Heart right ventricle (tissue), 16 donors: ENCODE results near the gene SRP14. TPM values are rescaled to one million over a fixed set of nuclear protein-coding genes. Genes with fewer than 3 reads are reported as not detected.

Experiments used
- ATAC-seq, 8 donors: fragments of 200-7000 bp; cut with Tn5 transposase; one replicate each; pipeline ENCODE4 v1.9.1; 2020; ENCODE audit warnings: mild to moderate bottlenecking in 8 of 8, moderate library complexity in 8 of 8, moderate number of reproducible peaks in 1 of 8
- DNase-seq, 2 donors: peaks; one replicate each; pipeline ENCODE4 v3.0.0-alpha.2; 2020
- H3K27ac ChIP-seq, 10 donors: fragments of 200-600 bp; sonication (generic) in 2 of 10; one replicate each; pipeline versions ENCODE4 v1.5.0 to v1.8.0; 2020 to 2022; ENCODE audit warnings: mild to moderate bottlenecking in 3 of 10
- H3K27me3 ChIP-seq, 7 donors: fragments of 200-600 bp; one replicate each; pipeline ENCODE4 v1.8.0; 2021 to 2022; ENCODE audit warnings: mild to moderate bottlenecking in 2 of 7
- H3K36me3 ChIP-seq, 9 donors: fragments of 200-600 bp; sonication (generic) in 1 of 9; one replicate each; pipeline versions ENCODE4 v1.5.0 to v1.8.0; 2020 to 2022; ENCODE audit warnings: mild to moderate bottlenecking in 2 of 9
- H3K4me1 ChIP-seq, 9 donors: fragments of 200-600 bp; sonication (generic) in 1 of 9; one replicate each; pipeline versions ENCODE4 v1.5.0 to v1.8.0; 2020 to 2022; ENCODE audit warnings: mild to moderate bottlenecking in 4 of 9
- H3K4me3 ChIP-seq, 10 donors: fragments of 200-600 bp; sonication (generic) in 2 of 10; one replicate each; pipeline versions ENCODE4 v1.5.0 to v1.8.0; 2020 to 2022; ENCODE audit warnings: mild to moderate bottlenecking in 7 of 10, moderate library complexity in 2 of 10
- H3K9me3 ChIP-seq, 11 donors: fragments of 200-600 bp in 10 of 11; sonication (generic) in 2 of 11; one replicate each; pipeline versions ENCODE4 v1.5.0 to v1.8.0; 2013 to 2022; ENCODE audit warnings: mild to moderate bottlenecking in 2 of 11, control low read depth in 1 of 11, moderate library complexity in 1 of 11
- WGBS, 2 donors: extraction: QIAGEN DNeasy Blood & Tissue Kit; methylation state at CpG; one replicate each; pipeline ENCODE4 v1.1.7; 2013; ENCODE audit warnings: inconsistent platforms in 1 of 2; 5-methylcytosine and 5-hydroxymethylcytosine counted together
- intact Hi-C, 10 donors: fragments of 100-400 bp; cut with DNase I; formaldehyde crosslinking; loops; one replicate each; pipeline versions ENCODE4 v1.11.1 to v1.14.2; 2022
- polyA plus RNA-seq, 2 donors: library from polyadenylated mRNA; stranded (reverse); fragments of 200-250 nt; gene quantifications; one replicate each; pipeline ENCODE4 v1.2.3, GENCODE V29; 2013
- total RNA-seq, 10 donors: library from RNA; stranded (reverse); fragmentation: NEBNext Ultra II Directional in 3 of 10; extraction: Animal tissue kit (Norgen Biotek cat#: 25700) in 3 of 10; gene quantifications; one replicate each; pipeline versions ENCODE4 v1.2.1 to v1.2.4, GENCODE V29; 2021 to 2023
- TF ChIP-seq, protein P1 (sequence below), 9 donors: fragments of 200-600 bp; sonication (generic) in 2 of 9; IDR thresholded peaks; one replicate each; pipeline versions ENCODE4 v1.5.0 to v1.8.0; 2021 to 2022; ENCODE audit warnings: antibody characterized with exemption in 9 of 9, mild to moderate bottlenecking in 5 of 9, moderate library complexity in 1 of 9
- donor health status: Arrhythmogenic right ventricular cardiomyopathy.
- donor health status: ischemic (EF 13 %, LVEDD 7.1; RV severe dilation, severe dysfunction).
- donor health status: healthy with polysubstance abuse.
- donor health status: DM: no; HTN: yes; CAD: no.
- donor health status: DM: no; HTN: no; CAD: no.
- donor health status: ischemic (EF 25% LVEDD 6.9; RV normal size, moderate dysfunction).
- donor health status: ischemic (EF 25% LVEDD 5.7; RV mildly dilated, moderate dysfunction).
- donor health status: healthy.
- donor health status: DM: yes; HTN: yes; CAD: no.
- donor health status: Ischemic cardiomyopathy.
- donor health status: ischemic (EF 35%, LVEDD 5.7; RV mildly dilated, moderate dysfunction).
- donor health status: nonischemic (EF 11% LVEDD 7.7; RV severe dilation, severe dysfunction).
- donor health status: DM: yes; HTN: yes; CAD: no.
- donor health status: PGD.
- donor health status: ischemic (EF 29% LVEDD 5.4; RV normal size, mild dysfunction).
- donor health status: nonischemic (EF 23%, LVEDD 6.1; RV moderate dilation, normal function).

Gene SRP14
- total and polyA plus RNA-seq, 12 donors, result 189 to 699 (median 216) TPM

DNA sequence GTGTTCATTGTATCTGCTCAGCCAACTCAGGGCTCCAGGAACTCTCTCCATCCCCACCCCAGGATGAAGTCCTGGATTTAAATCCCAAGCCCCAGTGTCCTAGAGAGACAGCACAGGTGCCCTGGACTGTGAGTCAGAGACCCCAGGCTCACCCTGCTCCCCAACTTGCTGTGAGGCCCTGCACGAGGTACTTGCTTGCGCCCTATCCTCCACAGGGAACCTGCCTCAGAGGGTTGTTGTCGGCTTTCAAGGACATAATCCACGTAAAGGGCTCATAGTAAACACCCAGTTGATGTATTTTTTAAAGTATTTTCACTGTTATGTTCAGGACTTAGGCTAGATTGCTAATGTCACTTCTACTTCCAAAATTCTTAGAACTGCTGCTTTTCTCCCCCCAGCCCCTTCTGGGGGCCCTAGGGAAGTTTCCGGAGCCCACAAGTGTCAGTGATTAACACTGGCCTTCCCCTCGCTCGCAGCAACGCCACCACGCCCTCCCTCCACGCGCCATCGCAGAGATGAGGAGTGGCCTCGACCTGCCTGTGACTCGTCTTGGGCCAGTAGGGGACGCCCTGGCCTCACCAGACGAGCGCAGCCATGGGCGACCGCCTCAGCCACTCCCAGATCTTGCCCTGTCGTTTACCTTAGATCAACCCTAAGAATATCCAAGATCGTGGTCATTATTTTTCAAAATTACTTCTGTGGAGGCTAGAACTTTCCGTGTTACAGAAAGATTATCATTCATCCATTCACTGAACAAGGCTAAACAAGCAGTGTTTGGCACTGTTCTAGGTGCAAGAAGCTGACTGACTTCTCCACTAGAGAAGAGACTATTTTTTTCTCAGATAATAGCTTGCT is 6.0 kb upstream of the SRP14 start:
- H3K4me3 ChIP-seq, result peak overlapping the region in 5 of 10 donors; percentile 2 to 22 (median 19)
- 5% methylated on average over 22 of the region's 22 CpGs for WGBS, 2 donors
- peaks cover 0 to 4% (median 0%) of the 10 kb centered on the region in 9 donors for H3K36me3 ChIP-seq
- H3K27me3 ChIP-seq, result no peaks in the 10 kb centered on the region
- TF ChIP-seq, protein P1, sequence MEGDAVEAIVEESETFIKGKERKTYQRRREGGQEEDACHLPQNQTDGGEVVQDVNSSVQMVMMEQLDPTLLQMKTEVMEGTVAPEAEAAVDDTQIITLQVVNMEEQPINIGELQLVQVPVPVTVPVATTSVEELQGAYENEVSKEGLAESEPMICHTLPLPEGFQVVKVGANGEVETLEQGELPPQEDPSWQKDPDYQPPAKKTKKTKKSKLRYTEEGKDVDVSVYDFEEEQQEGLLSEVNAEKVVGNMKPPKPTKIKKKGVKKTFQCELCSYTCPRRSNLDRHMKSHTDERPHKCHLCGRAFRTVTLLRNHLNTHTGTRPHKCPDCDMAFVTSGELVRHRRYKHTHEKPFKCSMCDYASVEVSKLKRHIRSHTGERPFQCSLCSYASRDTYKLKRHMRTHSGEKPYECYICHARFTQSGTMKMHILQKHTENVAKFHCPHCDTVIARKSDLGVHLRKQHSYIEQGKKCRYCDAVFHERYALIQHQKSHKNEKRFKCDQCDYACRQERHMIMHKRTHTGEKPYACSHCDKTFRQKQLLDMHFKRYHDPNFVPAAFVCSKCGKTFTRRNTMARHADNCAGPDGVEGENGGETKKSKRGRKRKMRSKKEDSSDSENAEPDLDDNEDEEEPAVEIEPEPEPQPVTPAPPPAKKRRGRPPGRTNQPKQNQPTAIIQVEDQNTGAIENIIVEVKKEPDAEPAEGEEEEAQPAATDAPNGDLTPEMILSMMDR (IDR thresholded peaks at IDR 0.05), result peak; percentile 79 to 99 (median 95)
- H3K9me3 ChIP-seq, result no peaks in the 10 kb centered on the region
- peaks cover 3 to 67% (median 59%) of the 10 kb centered on the region in 9 donors for H3K4me1 ChIP-seq
- peak; percentile 87 to 89 for DNase-seq
- intact Hi-C loops, result loop anchor here (1.0 to 10.0 kb wide), 13 partner anchors 37 to 380 kb away; partner anchors contain the start of genes BMF (in 6 of the 10) and BUB1B (in 5 of the 10)
- ATAC-seq, result peak; percentile 91 to 96 (median 94)
- peak overlapping the region in 8 of 10 donors; percentile 36 to 74 (median 46) for H3K27ac ChIP-seq

DNA sequence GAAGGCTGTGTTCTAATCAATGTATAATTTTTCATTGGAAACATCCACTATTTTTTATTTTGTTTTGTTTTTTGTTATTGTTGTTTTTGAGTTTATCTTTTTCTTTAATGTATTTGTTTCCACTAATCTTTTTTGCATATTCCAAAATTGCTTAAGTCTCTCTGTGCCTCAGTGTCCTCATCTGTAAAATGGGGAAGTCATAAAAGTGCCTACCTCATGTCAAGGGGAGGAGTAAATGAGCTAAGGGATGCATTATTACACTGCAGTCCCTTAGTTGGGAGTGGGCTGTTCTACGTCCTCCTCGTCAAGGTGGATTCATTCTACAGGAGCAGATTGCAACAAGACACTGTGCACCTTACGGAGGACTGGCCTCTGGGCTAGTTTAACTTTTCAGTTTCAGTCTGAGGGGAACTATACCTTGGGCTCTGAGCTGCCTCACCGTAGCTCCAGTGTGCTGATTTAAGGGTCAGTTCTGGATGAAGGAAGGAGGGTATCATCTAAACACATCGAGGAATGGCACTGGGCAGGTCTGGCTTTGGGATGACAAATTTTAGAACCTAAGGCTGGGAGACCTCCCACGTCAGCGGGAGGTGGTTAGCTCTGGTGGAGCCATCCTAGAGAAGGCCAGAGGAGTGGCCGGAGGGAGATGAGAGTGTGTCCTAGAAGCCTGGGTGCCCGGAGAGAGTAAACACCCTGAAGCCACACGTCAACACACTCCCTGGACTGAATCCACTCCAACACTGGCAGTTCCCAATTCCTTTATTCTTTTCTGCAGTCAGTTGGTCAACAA is 5.1 kb upstream of the SRP14 start:
- TF ChIP-seq, protein P1 (IDR thresholded peaks at IDR 0.05), result no peak
- intact Hi-C loops, result loop anchor here in 6 of 10 donors (2.0 to 10.0 kb wide), 6 partner anchors 65 to 381 kb away; partner anchors contain the start of genes BMF (in 2 of the 6) and BUB1B (in 1 of the 6)
- Histone ChIP-seq H3K4me1 (peaks cover 3 to 63% (median 58%) of the 10 kb centered on the region in 9 donors), H3K4me3 (no peak overlapping the region), H3K9me3 (no peaks in the 10 kb centered on the region), H3K27ac (peak overlapping the region in 5 of 10 donors; percentile 38 to 74 (median 46)), H3K27me3 (no peaks in the 10 kb centered on the region), H3K36me3 (peaks cover 0 to 4% (median 0%) of the 10 kb centered on the region in 9 donors)
- DNase-seq, result no peak
- WGBS, 2 donors, result 71 to 77% methylated on average over 10 of the region's 10 CpGs
- ATAC-seq, result no peak

DNA sequence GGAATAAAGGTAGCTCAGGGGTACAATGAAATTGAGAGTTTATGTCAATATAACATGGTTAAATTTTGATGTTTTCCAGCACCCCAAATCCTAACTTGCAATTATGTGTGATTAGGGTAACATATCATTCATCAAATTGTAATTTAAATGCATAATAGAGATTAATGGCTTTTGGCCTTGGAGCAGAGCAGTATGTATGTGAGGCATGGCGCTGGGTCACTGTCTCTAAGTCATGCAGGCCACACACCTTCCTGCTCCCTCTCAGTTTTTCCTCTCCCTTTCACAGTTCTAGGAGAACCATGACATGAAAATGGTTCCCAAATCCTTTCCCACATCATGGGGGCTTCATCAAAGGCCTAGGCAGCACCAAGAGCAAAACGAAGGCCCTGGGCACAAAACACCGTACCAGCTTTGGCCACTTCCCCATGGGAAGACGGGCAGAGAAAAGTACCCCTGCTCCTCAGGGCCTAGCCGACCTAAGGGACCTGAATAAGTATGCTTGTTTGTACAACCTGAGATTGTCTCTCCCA is 3.9 kb upstream of the SRP14 start:
- Histone ChIP-seq H3K4me3 (no peak overlapping the region), H3K27me3 (no peaks in the 10 kb centered on the region), H3K27ac (no peak overlapping the region), H3K9me3 (no peaks in the 10 kb centered on the region), H3K4me1 (peaks cover 5 to 55% (median 50%) of the 10 kb centered on the region in 9 donors), H3K36me3 (peaks cover 0 to 5% (median 0%) of the 10 kb centered on the region in 9 donors)
- WGBS, 2 donors, result 89 to 91% methylated on average over 5 of the region's 5 CpGs
- no peak for DNase-seq
- TF ChIP-seq, protein P1 (IDR thresholded peaks at IDR 0.05), result no peak
- intact Hi-C loops, result loop anchor here in 3 of 10 donors (5.0 to 10.0 kb wide), 3 partner anchors 119 to 382 kb away; partner anchors contain the start of gene BUB1B (in 1 of the 3)
- no peak for ATAC-seq
